HG03521 (cell line): ENCODE measurements around the gene GDPD1.
"Not testable (repeated sequence)": the region's sequence is repeated elsewhere in the genome, so short reads cannot be mapped to it uniquely, and the experiment has no call there.

Experiments used
- ATAC-seq: cut with Tn5 transposase; IDR thresholded peaks from one replicate; pipeline ENCODE4 v1.9.1; 2021; ENCODE audit warnings: mild to moderate bottlenecking, moderate library complexity; ENCODE audit not compliant: unreplicated experiment

Gene GDPD1

DNA sequence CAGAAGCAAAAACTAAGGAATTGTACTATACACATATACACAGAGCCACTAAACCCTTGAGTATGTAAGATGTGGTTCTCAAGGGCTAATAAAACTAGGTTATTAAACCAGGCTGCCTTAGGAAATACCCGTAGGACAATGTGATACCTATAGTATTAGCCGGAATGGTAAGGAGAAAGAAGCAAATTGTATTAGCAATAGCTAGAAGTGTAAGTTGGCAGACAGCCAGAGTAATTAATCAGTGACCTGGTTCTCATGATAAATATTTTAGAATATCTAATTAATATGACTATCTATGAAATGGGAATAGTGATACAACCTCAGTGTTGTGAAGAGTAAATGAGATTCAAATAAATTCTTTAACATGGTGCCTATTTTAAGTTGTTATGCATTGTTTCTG, 18.6 kb downstream of the GDPD1 start:
- ATAC-seq, result no peak

DNA sequence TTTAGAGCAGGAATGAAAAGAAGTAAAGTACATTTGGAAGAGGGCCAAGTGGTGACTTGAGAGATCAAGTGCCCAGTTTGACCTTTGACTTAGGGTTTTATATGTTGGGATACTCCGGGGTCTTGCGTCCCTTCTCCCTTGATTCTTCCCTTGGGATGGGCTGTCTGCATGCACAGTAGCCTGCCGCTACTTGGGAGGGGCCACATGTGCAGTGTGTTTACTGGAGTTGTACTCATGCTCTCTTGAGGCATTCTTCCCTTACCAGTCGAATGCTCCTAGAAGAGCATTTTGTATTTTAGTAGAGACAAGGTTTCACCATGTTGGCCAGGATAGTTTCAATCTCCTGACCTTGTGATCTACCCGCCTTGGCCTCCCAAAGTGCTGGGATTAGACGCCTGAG, 23.8 kb downstream of the GDPD1 start:
- ATAC-seq, result no peak

DNA sequence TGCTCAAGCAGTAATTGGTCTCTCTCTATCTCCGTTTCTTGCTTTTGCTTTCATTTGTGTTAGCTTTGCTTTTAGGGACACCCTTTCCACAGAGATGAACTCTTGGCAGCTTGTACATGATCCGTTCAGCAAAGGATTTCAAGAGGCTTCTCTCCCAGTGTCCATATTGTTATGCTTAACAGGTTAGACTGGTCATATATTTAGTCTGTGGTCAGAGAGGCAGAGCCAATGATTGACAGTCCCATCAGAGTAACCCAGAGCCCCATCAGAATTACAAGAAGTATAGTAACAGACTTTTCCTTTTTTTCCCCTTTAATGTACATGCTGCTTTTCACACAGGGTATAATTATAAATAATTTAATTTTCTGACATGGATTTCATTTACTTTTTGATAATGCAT, 34.4 kb downstream of the GDPD1 start:
- ATAC-seq, result no peak

DNA sequence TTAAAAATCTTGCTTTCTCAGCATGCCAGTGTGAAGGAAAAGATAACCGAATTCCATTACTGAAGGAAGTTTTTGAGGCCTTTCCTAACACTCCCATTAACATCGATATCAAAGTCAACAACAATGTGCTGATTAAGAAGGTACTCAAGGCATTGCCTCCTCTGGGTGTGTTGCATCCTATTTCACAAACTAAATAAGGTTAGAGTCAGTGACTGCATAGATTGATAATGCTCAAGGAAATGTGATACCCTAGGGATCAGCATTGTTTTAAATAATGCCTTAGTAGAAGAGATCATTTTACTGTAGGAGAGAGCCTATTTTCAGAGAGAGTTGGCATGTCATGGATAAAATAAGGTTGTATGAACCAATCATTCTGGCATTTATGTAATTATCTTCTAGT, 36.8 kb downstream of the GDPD1 start:
- no peak for ATAC-seq

DNA sequence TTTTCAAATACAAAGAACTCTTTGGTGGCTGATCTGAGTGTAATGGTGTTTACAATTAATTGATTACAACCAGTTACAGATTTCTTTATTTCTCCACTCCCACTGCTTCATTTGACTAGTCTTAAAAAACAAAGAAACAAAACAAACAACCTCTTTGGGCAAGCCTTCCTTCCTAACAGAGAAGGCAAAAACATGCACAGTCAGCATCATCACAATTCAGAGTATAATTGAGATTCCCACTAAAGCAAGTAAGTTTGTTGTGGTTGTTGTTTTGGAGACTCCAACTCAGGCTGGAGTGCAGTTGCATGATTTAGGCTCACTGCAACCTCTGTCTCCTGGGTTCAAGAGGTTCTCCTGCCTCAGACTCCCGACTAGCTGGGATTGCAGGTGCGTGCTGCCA, 40.4 kb downstream of the GDPD1 start:
- no peak for ATAC-seq

DNA sequence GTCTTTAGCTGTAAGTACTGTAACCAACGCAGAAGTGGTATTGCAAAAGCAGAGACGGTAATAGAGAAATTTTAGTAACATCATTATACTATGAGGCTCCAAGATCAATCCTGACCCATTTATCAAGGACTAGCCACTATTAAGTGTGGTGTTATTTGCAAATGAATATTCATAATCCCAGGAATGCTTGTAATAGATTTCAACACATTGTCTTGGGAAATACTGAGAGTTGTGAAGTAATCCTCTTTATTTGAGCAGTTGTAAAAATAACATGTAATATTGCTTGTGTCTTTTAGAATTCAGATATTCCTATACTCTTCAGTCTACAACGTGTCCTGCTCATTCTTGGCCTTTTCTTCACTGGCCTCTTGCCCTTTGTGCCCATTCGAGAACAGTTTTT, 46.4 kb downstream of the GDPD1 start:
- ATAC-seq, result no peak

DNA sequence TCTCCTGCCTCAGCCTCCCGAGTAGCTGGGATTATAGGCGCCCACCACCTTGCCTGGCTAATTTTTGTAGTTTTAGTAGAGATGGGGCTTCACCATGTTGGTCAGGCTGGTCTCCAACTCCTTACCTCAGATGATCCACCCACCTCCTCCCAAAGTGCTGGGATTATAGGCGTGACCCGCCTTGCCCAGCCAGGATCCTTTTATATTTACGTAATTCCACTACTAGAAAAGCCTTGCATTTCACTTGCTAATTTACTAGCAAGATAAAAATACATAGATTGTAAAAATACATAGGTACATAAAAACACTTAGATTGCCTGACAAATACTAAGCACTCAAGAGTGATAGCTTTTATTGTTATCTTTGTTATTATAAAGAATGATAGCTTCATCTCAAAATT, 47.5 kb downstream of the GDPD1 start:
- ATAC-seq, result no peak

DNA sequence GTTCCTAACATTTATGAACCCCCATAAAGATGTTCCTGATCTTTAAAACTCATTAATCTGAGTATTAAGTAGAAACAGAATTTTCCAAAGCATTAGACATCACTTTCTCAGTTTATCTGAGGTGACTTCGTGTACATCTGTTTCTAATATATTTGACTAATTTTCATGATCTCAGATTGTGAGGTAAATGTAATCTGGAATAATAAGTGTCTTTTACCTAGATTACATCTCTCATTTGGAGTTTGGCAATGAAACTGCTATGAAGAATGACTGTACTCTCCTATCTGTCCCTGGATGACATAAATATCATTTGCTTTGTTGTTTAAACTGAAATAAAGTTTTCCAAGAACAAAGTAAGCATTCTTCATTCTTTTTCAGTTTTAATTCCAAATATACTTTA, 55.3 kb downstream of the GDPD1 start:
- no peak for ATAC-seq

DNA sequence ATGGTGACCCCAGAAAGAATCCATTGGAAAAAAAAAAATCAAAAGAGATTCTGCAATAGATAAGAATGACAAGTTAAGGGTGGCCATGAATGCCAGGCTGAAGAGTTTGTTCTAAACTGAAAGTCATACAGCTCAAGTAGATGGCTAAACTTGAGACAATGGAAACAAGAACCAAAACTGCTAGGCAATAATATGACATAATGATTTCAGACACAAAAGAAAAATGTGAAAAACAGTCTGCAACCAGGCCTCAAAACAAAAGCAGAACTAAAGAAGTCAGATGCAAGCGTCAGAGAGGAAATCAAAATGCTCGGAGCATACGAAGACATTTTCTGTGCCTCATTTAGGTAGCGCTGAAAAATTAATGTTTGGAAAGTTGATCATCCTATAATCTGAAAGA, 56.7 kb downstream of the GDPD1 start:
- ATAC-seq, result peak; percentile 62

DNA sequence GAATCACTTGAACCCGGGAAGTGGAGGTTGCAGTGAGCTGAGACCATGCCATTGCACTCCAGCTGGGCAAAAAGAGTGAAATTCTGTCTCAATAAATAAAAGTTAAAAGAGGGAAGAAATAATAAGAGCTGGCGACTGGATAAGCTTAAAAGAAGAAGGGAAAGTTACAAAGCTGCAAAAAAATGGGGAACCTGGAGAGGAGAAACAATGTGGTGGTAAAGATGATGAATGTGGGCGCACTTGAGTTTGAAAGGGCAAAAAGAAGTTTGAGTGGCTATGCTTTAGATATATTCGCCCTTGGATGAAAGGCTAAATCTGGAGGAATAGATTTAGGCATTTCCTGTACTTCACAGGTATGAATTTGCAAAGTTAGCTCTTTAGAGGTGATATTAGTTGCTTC, 58.1 kb downstream of the GDPD1 start:
- no peak for ATAC-seq

DNA sequence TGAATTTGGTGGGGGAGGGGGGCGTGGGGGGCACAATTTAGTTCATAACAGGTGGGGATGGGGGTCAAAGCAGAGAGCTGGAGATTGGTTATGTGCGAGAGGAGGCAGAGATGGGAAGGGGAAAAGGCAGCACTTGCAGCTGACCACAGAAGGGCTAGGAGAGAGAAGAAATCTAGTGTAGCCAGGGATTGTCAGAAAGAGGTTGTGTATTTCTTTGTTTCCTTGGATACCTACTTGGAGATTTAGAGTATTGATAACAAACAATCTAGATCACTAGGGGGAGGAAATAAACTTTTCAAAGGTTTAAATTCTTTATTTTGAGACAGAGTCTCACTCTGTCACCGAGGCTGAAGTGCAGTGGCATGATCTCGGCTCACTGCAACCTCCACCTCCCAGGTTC, 64.0 kb downstream of the GDPD1 start:
- no peak for ATAC-seq

DNA sequence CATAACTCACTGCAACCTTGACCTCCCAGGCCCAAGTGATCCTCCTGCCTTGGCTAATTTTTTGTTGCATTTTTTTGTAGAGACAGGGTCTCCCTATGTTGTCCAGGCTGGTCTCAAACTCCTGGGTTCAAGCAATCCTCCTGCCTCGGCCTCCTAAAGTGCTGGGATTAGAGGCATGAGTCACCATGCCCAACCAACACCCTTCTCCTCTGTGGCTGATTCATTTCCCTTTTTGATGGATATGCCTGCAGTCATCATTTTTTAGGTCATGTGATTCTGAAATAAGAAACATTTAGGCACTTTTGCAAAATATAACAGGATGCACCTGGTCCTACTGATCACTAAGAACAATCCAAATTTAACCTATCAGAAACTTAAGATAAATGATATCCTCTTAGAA, 67.1 kb downstream of the GDPD1 start:
- ATAC-seq, result no peak

DNA sequence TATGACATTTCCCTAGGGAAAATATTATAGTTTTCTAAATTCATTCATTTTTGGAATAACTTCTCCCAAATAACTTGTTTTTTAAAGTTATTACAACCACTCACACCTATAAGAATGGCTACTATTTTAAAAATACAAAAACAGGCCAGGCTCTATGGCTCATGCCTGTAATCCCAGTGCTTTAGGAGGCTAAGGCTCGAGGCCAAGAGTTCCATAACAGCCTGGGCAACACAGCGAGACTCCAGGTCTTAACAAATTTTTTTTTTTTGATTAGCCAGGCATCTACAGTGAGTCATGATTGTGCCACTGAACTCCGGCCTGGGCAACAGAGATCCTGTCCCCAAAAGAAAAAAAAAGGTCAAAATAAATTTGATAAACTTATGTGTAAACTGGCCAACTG, 67.6 kb downstream of the GDPD1 start:
- no peak for ATAC-seq

DNA sequence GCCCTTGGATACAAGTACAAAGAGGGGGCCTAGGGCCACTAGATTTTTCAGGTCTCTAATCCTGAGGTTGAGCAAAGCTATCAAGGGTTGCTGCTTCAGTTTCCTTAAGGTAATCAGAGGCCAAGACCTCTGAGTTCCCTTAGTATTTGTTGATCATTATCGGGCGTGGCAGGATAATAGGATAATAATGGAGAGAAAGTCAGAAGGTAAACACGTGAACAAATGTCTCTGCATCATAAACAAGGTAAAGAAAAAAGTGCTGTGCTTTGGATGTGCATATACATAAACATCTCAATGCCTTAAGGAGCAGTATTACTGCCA, 69.6 kb downstream of the GDPD1 start:
- ATAC-seq, result no peak

DNA sequence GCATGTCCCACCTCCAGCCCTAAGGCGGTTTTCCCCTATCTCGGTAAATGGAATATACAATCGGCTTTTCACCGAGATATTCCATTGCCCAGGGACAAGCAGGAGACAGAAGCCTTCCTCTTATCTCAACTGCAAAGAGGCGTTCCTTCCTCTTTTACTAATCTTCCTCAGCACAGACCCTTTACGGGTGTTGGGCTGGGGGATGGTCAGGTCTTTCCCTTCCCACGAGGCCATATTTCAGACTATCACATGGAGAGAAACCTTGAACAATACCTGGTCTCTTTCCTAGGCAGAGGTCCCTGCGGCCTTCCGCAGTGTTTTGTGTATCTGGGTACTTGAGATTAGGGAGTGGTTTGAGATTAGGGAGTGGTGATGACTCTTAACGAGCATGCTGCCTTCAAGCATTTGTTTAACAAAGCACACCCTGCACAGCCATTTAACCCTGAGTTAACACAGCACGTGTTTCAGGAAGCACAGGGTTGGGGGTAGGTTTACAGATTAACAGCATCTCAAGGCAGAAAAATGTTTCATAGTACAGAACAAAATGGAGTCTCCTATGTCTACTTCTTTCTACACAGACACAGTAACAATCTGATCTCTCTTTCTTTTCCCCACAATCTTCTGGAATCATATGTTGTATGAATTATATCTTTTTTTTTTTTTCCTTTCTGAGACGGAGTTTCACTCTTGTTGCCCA, 70.1 kb downstream of the GDPD1 start:
- ATAC-seq, result not testable (repeated sequence)

DNA sequence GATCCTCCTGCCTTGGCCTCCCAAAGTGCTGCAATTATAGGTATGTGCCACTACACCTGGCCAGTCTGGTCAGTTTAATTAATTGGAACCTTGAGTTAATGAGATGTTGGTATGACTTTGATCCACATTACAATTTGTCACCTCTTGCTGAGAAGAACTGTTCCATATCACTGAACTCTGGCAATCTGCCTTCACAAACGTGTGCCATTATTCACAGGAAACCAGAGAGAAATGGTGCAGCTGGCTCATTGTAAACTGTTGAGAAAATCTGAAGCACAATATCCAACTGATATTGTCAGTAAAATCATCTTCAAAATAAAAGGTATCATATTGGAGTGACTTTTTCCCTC, 71.8 kb downstream of the GDPD1 start:
- no peak for ATAC-seq

DNA sequence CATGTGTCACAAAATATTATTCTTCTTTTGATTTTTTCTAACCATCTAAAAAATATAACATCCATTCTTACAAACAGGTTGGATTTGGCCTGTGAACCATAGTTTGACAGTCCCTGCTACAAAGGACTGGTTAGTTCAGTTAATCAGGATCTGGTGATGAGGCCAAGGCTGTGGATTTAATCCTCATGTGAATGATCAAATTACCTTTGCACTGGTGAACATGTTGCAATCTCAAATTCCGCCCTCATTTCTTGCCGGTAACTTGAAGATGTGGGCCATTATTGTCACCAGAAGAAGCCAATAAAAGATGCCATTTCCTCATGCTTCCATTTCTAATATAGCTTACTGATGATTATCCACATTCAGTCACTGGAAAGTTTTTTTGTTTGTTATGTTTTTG, 75.9 kb downstream of the GDPD1 start:
- no peak for ATAC-seq

DNA sequence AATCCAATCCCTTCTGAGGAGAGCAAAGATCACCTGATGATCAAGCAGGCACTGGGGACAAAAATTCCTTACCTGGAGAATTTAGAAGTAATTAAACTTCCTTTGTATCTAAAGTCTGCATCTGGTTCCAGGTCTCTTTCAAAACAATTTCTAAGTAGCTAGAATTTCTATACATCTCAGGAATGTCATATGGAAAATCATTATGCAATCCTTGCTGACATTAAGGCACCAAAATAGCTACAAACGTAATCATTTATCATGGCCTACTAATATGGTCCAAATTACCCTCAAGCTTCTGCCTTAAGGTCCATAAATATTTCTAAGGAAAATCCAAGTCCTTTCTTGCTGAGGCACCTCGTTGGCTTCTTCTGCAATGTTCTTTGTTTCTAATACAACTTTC, 78.2 kb downstream of the GDPD1 start:
- ATAC-seq, result no peak

DNA sequence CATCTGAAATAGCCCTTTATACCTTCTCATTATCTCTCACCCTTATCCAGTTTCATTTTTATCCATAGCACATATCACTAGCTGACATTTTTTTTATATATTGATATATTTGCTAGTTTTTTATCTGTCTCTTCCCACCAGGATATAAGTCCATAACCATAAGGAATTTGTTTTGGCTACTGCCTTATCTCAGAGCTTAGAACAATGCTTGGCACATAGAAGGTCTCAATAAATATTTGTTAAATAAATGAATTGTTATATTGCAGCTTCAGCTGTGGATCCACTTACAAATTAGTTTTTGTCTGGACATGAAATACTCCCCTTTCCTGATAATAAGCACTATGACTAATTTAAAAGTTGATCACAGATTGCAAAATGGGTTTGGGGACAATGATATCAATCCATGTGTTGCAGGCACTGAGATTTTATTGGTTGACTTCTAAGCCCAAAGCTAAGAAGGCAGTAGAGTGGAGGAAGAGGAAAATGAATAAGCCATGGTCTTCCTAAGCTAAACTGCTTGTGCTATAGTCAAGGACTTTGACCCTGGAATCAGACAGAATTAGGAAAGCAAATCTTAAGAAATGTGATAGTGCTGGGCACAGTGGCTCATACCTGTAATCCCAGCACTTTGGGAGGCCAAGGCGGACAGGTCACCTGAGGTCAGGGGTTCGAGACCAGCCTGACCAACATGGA, 79.2 kb downstream of the GDPD1 start:
- no peak for ATAC-seq

DNA sequence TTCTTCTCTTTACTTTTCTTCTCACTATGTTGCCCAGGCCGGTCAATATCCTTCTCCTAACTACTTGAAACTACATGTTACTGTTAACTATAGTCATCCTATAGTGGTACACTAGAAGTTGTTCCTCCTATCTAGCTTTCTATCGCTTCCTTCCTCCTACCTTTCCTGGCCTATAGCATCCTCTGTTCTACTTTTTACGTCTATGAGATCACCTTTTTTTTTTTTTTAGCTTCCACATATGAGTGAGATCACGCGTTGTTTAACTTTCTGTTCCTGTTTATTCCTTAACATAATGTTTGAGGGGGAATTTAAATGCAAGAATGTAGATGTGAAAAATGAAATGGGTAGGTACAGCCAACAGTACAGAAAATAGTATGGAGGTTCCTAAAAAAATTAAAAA, 80.6 kb downstream of the GDPD1 start:
- ATAC-seq, result no peak

DNA sequence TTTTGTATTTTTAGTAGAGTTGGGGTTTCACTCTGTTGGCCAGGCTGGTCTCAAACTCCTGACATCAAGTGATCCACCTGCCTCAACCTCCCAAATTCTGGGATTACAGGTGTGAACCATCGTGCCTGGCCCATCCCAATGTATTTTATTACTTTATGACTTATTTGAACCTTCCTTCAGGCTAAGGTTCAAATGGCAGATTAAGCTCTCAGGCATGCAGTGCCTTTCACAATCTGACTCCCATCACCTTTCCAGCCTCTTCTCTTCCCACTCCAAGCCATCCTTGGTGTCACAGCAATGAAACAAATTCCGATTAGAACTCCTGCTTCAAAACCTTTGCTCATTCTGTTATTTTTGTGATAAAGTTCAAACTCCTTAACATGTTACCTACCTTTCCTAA, 84.5 kb downstream of the GDPD1 start:
- ATAC-seq, result no peak

DNA sequence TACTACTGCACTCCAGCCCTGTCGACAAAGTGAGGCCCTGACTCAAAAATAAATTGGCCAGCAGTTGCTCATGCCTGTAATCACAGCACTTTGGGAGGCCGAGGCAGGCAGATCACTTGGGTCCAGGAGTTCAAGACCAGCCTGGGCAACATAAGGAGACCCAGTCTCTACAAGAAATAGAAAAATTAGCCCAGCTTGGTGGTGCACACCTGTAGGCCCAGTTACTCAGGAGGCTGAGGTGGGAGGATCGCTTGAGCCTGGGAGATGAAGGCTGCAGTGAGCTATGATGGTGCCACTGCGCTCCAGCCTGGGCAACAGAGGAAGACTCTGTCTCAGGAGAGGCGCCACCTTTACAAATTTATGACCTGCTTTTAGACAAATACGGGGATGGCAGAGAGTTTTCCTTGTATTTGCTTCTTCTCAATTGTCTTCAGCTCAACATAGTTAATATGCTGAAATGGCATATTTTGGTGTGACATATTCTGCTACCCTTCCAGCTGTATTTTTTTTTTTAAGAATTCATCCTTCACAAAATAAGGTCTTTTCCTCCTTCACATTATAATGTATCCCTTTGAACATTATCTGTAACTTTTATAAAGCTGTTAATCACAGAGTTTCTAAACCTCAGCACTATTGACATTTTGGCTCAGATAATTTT, 90.1 kb downstream of the GDPD1 start:
- no peak for ATAC-seq

DNA sequence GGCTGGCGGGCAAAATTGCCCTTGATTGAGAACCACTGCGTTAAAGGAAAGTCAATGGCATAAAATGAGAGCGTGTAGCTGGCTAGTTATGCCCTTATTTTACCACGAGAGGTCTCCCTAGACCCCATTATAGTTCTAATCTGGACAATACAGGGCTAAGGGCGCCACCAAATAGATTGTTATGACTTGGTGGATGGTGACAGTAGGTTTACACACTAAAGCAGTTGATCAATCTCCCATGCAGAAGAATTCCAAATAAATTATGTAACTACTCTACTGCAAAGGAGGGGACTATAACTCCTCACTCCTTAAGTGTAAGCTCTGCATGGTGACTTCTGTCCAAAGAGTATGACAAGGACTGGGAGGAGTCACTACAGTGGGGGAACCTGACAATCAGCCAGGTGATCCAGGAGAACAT, 90.7 kb downstream of the GDPD1 start:
- no peak for ATAC-seq
